Endothelial cell of hepatic sinusoid (primary cell): ENCODE measurements around the gene PHC2.

ENCODE experiments used
- in situ Hi-C: cut with HindIII; loops from 2 replicates; pipeline ENCODE4 v1.10.0; 2017; ENCODE audit warnings: low sequenced_read_pairs

The PHC2 gene

GRCh38 chr1:33455539-33456501, 24.9 kb upstream of the PHC2 start:
- in situ Hi-C loops = loop anchor here (5.0 to 25.0 kb wide), 2 partner anchors 169 to 314 kb away; no protein-coding TSS in a partner anchor

GRCh38 chr1:33454646-33455282, 23.9 kb upstream of the PHC2 start:
- in situ Hi-C loops = loop anchor here (5.0 to 25.0 kb wide), 2 partner anchors 167 to 312 kb away; no protein-coding TSS in a partner anchor

- in situ Hi-C loops = no loop called here
Measured at GRCh38 chr1:33446590-33446989, 15.7 kb upstream of the PHC2 start.

GRCh38 chr1:33445108-33445507, 14.2 kb upstream of the PHC2 start:
- in situ Hi-C loops = no loop called here

- in situ Hi-C loops = no loop called here
Measured at GRCh38 chr1:33443705-33444180, 12.8 kb upstream of the PHC2 start.

GRCh38 chr1:33443080-33443704, 12.3 kb upstream of the PHC2 start:
- in situ Hi-C loops = no loop called here

GRCh38 chr1:33442141-33442540, 11.2 kb upstream of the PHC2 start:
- in situ Hi-C loops = no loop called here

- in situ Hi-C loops = no loop called here
Measured at GRCh38 chr1:33441088-33441745, 10.3 kb upstream of the PHC2 start.

- in situ Hi-C loops = no loop called here
Measured at GRCh38 chr1:33439662-33440061, 8.8 kb upstream of the PHC2 start.

- in situ Hi-C loops = no loop called here
Measured at GRCh38 chr1:33438364-33439160, 7.7 kb upstream of the PHC2 start.

- in situ Hi-C loops = no loop called here
Measured at GRCh38 chr1:33436557-33437285, 5.8 kb upstream of the PHC2 start.

- in situ Hi-C loops = no loop called here
Measured at GRCh38 chr1:33435096-33435820, 4.4 kb upstream of the PHC2 start.

- in situ Hi-C loops = no loop called here
Measured at GRCh38 chr1:33434363-33434750, 3.5 kb upstream of the PHC2 start.

GRCh38 chr1:33433509-33434362, 2.8 kb upstream of the PHC2 start:
- in situ Hi-C loops = no loop called here

- in situ Hi-C loops = loop anchor here (5.0 kb wide), 1 partner anchor 48 kb away; no protein-coding TSS in a partner anchor
Measured at GRCh38 chr1:33429856-33430691, 821 bp downstream of the PHC2 start.

GRCh38 chr1:33429332-33429731, 1.6 kb downstream of the PHC2 start:
- in situ Hi-C loops = loop anchor here (5.0 kb wide), 1 partner anchor 47 kb away; no protein-coding TSS in a partner anchor

GRCh38 chr1:33428661-33429060, 2.2 kb downstream of the PHC2 start:
- in situ Hi-C loops = loop anchor here (5.0 kb wide), 1 partner anchor 46 kb away; no protein-coding TSS in a partner anchor
